Chondrocyte (in vitro differentiated cells): Measurements from ENCODE around the gene TP63. TPM values are rescaled to one million over a fixed set of nuclear protein-coding genes. Genes with fewer than 3 reads are reported as not detected.

Experiments
- DNase-seq: peaks from one replicate; pipeline ENCODE4 v3.0.0; 2021; ENCODE audit warnings: mixed read lengths, low spot score
- H3K27ac Mint-ChIP-seq: one replicate; pipeline ENCODE4 v1.8.0; 2021; ENCODE audit warnings: mild to moderate bottlenecking, moderate library complexity, mixed read lengths; ENCODE audit not compliant: unreplicated experiment
- H3K27me3 Mint-ChIP-seq: 2 replicates; pipeline ENCODE4 v1.8.0; 2021; ENCODE audit warnings: low read depth, mixed read lengths
- H3K36me3 Mint-ChIP-seq: 2 replicates; pipeline ENCODE4 v1.8.0; 2021; ENCODE audit warnings: low read depth, mixed read lengths
- H3K4me1 Mint-ChIP-seq: 2 replicates; pipeline ENCODE4 v1.8.0; 2021; ENCODE audit warnings: low read depth, mild to moderate bottlenecking, mixed read lengths
- H3K4me3 Mint-ChIP-seq: one replicate; pipeline ENCODE4 v1.8.0; 2021; ENCODE audit warnings: mild to moderate bottlenecking, moderate library complexity, mixed read lengths; ENCODE audit not compliant: unreplicated experiment
- H3K9me3 Mint-ChIP-seq: 2 replicates; pipeline ENCODE4 v1.8.0; 2021; ENCODE audit warnings: low read depth, mixed read lengths
- CTCF ChIP-seq: fragments of 200-600 bp; sonication (generic); IDR thresholded peaks from 2 replicates; pipeline ENCODE4 v1.5.0; 2021; ENCODE audit warnings: antibody characterized with exemption, mild to moderate bottlenecking, moderate library complexity
- total RNA-seq: library from RNA; stranded (reverse); gene quantifications from 3 replicates; pipeline ENCODE4 v1.2.1, GENCODE V29; 2021

The TP63 gene
- total RNA-seq, 1 donor from 2014 or later, result not detected

- H3K4me1 Mint-ChIP-seq, result peaks cover 4% of the 10 kb centered on the region
- DNase-seq, result no peak
- no peak overlapping the region for H3K4me3 Mint-ChIP-seq
- no peak for TF ChIP-seq CTCF
- no peak overlapping the region for H3K27ac Mint-ChIP-seq
- H3K9me3 Mint-ChIP-seq, result no peaks in the 10 kb centered on the region
- H3K36me3 Mint-ChIP-seq, result no peaks in the 10 kb centered on the region
- peaks cover 13% of the 10 kb centered on the region for H3K27me3 Mint-ChIP-seq
Measured at GRCh38 chr3:189771842-189772450, 140.8 kb downstream of the TP63 start.

- no peak for TF ChIP-seq CTCF
- Mint-ChIP-seq H3K36me3 (no peaks in the 10 kb centered on the region), H3K9me3 (no peaks in the 10 kb centered on the region), H3K4me3 (no peak overlapping the region), H3K4me1 (peaks cover 4% of the 10 kb centered on the region), H3K27ac (no peak overlapping the region), H3K27me3 (peaks cover 8% of the 10 kb centered on the region)
- no peak for DNase-seq
Measured at GRCh38 chr3:189772584-189772983, 141.4 kb downstream of the TP63 start.

- no peak for DNase-seq
- Mint-ChIP-seq H3K36me3 (no peaks in the 10 kb centered on the region), H3K27me3 (peaks cover 8% of the 10 kb centered on the region), H3K4me1 (peaks cover 4% of the 10 kb centered on the region), H3K27ac (no peak overlapping the region), H3K4me3 (no peak overlapping the region), H3K9me3 (no peaks in the 10 kb centered on the region)
- no peak for TF ChIP-seq CTCF
Measured at GRCh38 chr3:189773056-189773455, 141.9 kb downstream of the TP63 start.

GRCh38 chr3:189776149-189776824, 145.1 kb downstream of the TP63 start:
- H3K4me3 Mint-ChIP-seq, result no peak overlapping the region
- H3K9me3 Mint-ChIP-seq, result peaks cover 3% of the 10 kb centered on the region

More at GRCh38 chr3:189776149-189776824, 145.1 kb downstream of the TP63 start:
- no peak overlapping the region for H3K27ac Mint-ChIP-seq
- no peak for DNase-seq
- TF ChIP-seq CTCF, result no peak
- H3K4me1 Mint-ChIP-seq, result peaks cover 4% of the 10 kb centered on the region
- peaks cover 10% of the 10 kb centered on the region for H3K27me3 Mint-ChIP-seq
- H3K36me3 Mint-ChIP-seq, result no peaks in the 10 kb centered on the region
